ENCODE data around the gene IDH2. TPM values are rescaled to one million over a fixed set of nuclear protein-coding genes. Genes with fewer than 3 reads are reported as not detected.
"Not testable (repeated sequence)": the region's sequence is repeated elsewhere in the genome, so short reads cannot be mapped to it uniquely, and the experiment has no call there.

IDH2 gene
- total RNA-seq (ENCODE audit: low replicate concordance) = 93.1 and 134 TPM in 2 replicates

DNA sequence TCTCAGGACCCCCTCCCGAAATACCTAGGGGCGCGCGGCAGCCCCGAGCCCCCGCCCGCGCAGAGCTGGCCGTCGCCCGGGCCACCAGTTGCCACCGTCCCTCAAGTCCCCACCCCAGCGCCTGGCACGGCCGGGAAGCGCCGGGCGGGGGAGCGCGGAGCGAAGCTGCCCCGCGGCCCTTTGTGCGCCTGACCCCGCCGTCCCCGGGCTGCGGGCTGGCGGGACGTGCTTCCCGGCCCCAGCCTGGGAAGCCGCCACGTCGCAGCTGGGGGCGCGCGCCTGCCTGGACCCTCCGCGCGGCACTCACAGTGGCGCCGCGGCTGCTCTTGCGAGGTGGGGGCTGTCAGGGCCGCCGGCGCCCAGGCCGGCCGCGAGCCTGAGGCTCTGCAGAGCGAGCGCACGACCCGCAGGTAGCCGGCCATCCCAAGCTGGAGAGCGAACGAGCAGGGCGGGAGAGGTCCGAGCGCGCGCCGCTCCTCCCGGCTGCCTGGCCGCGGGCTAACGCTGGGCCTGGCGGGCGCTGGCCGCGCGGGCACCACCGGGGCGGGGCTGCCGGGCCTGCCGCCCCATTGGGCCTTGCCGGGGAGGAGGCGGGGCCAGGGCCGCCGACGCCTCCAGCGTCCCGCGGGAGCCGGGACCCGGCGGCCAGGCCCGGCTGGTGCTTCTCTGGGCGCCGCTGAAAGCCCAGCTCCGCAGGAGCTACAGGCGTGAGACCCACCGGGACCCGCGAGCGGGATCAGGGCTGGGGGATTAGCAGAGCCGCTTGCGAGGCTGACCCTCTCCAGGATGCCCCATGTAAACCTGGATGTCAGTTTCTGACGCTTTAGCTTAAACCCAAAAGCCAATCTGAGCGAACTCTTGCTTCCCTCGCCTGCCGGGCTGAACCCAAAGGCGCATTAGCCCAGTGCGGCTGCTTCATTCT, at the start of gene IDH2:
TSS of gene IDH2 (minus strand) at position 500 of the 922 bp plus-strand sequence. CDS start at position 422, 78 bp downstream.
- Histone ChIP-seq H3K36me3 (no peaks in the 10 kb centered on the region), H3K9me3 (ENCODE audit: low read depth) (no peaks in the 10 kb centered on the region), H3K4me2 (peak within 1 kb of the TSS; percentile 71), H3K4me1 (peaks cover 19% of the 10 kb centered on the region), H3K27me3 (peaks cover 21% of the 10 kb centered on the region), H3K27ac (peak within 1 kb of the TSS; percentile 67), H3K4me3 (peak within 1 kb of the TSS; percentile 84), H2AFZ (replicated peaks) (peak within 1 kb of the TSS; percentile 95), H3F3A (ENCODE audit: low read depth) (peaks cover 10% of the 10 kb centered on the region), H4K20me1 (ENCODE audit: low read depth) (peaks cover 38% of the 10 kb centered on the region), H3K9ac (peak within 1 kb of the TSS; percentile 68), H3K79me2 (ENCODE audit: low read depth) (peaks cover 43% of the 10 kb centered on the region)
- no peaks in the 10 kb centered on the region for H3K9me3 Mint-ChIP-seq
- peaks cover 51% of the 10 kb centered on the region for H3K4me1 Mint-ChIP-seq
- H3K27ac Mint-ChIP-seq = peak within 1 kb of the TSS; percentile 86
- peak within 1 kb of the TSS; percentile 90 for H3K4me3 Mint-ChIP-seq
- TF ChIP-seq CTCF (IDR thresholded peaks at IDR 0.05) (no peak), EZH2phosphoT487 (IDR thresholded peaks at IDR 0.05) (no peak), EZH2 (IDR thresholded peaks at IDR 0.05) (no peak)
- peak; percentile 97 for DNase-seq (ENCODE audit: low spot score)
- peaks cover 5% of the 10 kb centered on the region for H3K36me3 Mint-ChIP-seq
- H3K27me3 Mint-ChIP-seq (ENCODE audit: insufficient read depth, low read depth) = peaks cover 28% of the 10 kb centered on the region

DNA sequence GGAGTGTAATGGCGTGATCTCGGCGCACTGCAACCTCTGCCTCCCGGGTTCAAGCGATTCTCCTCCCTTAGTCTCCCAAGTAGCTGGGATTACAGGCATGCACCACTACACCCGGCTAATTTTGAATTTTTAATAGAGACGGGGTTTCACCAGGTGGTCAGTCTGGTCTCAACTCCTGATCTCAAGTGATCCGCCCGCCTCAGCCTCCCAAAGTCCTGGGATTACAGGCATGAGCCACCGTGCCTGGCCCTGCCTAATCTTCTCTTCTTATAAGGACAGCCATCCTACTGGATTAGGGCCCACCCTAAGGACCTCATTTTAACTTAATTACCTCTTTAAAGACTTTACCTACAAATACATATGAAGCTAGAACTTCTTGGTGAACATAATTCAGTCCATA, 48.3 kb upstream of the IDH2 start:
- not testable (repeated sequence) for H2AFZ ChIP-seq (replicated peaks); H3K4me3 ChIP-seq; H3K27ac ChIP-seq; H3K9me3 Mint-ChIP-seq; H3K9ac ChIP-seq; DNase-seq (ENCODE audit: low spot score); H3K36me3 Mint-ChIP-seq; H4K20me1 ChIP-seq (ENCODE audit: low read depth); H3K4me3 Mint-ChIP-seq; H3K4me2 ChIP-seq; H3K79me2 ChIP-seq (ENCODE audit: low read depth); H3K9me3 ChIP-seq (ENCODE audit: low read depth); H3K27me3 ChIP-seq; H3K27ac Mint-ChIP-seq; H3K36me3 ChIP-seq
- Mint-ChIP-seq H3K27me3 (ENCODE audit: insufficient read depth, low read depth) (peaks cover 14% of the 10 kb centered on the region), H3K4me1 (peaks cover 10% of the 10 kb centered on the region)
- H3K4me1 ChIP-seq = peaks cover 12% of the 10 kb centered on the region
- peaks cover 14% of the 10 kb centered on the region for H3F3A ChIP-seq (ENCODE audit: low read depth)

- peaks cover 14% of the 10 kb centered on the region for H3K4me1 Mint-ChIP-seq
- no peaks in the 10 kb centered on the region for H3K36me3 Mint-ChIP-seq
- Histone ChIP-seq H3K36me3 (no peaks in the 10 kb centered on the region), H3K9ac (no peak overlapping the region), H3K4me2 (no peak overlapping the region), H3K27ac (no peak overlapping the region), H3K4me3 (no peak overlapping the region), H3K79me2 (ENCODE audit: low read depth) (no peaks in the 10 kb centered on the region), H2AFZ (replicated peaks) (peak overlapping the region; percentile 43), H3K27me3 (no peaks in the 10 kb centered on the region), H3K9me3 (ENCODE audit: low read depth) (no peaks in the 10 kb centered on the region), H4K20me1 (ENCODE audit: low read depth) (no peaks in the 10 kb centered on the region), H3F3A (ENCODE audit: low read depth) (peaks cover 14% of the 10 kb centered on the region), H3K4me1 (peaks cover 12% of the 10 kb centered on the region)
- no peak overlapping the region for H3K27ac Mint-ChIP-seq
- TF ChIP-seq CTCF (IDR thresholded peaks at IDR 0.05) (no peak), EZH2 (IDR thresholded peaks at IDR 0.05) (no peak), EZH2phosphoT487 (IDR thresholded peaks at IDR 0.05) (no peak)
- H3K27me3 Mint-ChIP-seq (ENCODE audit: insufficient read depth, low read depth) = peaks cover 14% of the 10 kb centered on the region
- no peak for DNase-seq (ENCODE audit: low spot score)
- no peak overlapping the region for H3K4me3 Mint-ChIP-seq
- no peaks in the 10 kb centered on the region for H3K9me3 Mint-ChIP-seq
Observed at GRCh38 chr15:90149609-90150340, 47.5 kb upstream of the IDH2 start.

GRCh38 chr15:90146198-90146761, 44.0 kb upstream of the IDH2 start:
- H3K79me2 ChIP-seq (ENCODE audit: low read depth); H3K4me1 ChIP-seq; DNase-seq (ENCODE audit: low spot score); H3K36me3 ChIP-seq; H4K20me1 ChIP-seq (ENCODE audit: low read depth); H3F3A ChIP-seq (ENCODE audit: low read depth); H3K27ac Mint-ChIP-seq; H3K27me3 ChIP-seq; H3K9me3 Mint-ChIP-seq; H3K4me2 ChIP-seq; H3K4me3 Mint-ChIP-seq; H3K4me3 ChIP-seq; H3K9me3 ChIP-seq (ENCODE audit: low read depth); H3K27me3 Mint-ChIP-seq (ENCODE audit: insufficient read depth, low read depth); H3K27ac ChIP-seq; H2AFZ ChIP-seq (replicated peaks); H3K9ac ChIP-seq; H3K36me3 Mint-ChIP-seq: not testable (repeated sequence)
- peaks cover 19% of the 10 kb centered on the region for H3K4me1 Mint-ChIP-seq

Data from neural progenitor cell (in vitro differentiated cells).